ENCODE results near the gene EXOC6.

DNA sequence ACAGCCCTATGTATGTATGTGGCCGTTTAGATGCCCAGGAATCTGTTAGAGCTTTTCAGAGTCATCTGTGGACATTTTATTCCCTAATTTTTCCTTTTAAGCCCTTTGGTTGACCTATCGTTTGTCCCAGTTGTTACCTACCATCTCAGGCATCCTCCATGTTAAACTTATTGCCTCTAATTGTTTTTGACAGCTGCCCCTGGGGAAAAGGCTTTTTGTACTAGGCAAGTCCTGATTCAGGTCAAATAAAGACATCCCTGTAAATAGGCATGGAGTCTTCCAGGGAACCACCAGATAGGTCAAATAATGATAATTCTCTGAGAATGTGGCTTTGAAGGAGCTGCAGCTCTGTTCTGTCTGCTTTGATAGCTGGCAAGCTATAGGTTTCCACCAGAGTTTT lies 124.6 kb downstream of the EXOC6 start:
- TF ChIP-seq GABPA (IDR thresholded peaks at IDR 0.05; ENCODE audit: low read depth): no peak
- no peak for TF ChIP-seq CTCF (IDR thresholded peaks at IDR 0.05; ENCODE audit: insufficient read depth, low read length)
- TF ChIP-seq POLR2AphosphoS5 (IDR thresholded peaks at IDR 0.05; ENCODE audit: low read depth): no peak
- no peak for TF ChIP-seq SPI1 (IDR thresholded peaks at IDR 0.05; ENCODE audit: borderline replicate concordance, low read depth)

Measured in HL-60 (cell line).